G401.6 (cell line): Measurements from ENCODE around the gene CDC45.

Source experiments
- FAIRE-seq: peaks from 2 replicates; lab custom pipeline; 2012; peaks lifted over from hg19 to GRCh38; lab: Jason Lieb, UNC

Gene CDC45

GRCh38 chr22:19516378-19517170, 36.9 kb downstream of the CDC45 start:
- no peak for FAIRE-seq

GRCh38 chr22:19517171-19517500, 37.4 kb downstream of the CDC45 start:
- no peak for FAIRE-seq

DNA sequence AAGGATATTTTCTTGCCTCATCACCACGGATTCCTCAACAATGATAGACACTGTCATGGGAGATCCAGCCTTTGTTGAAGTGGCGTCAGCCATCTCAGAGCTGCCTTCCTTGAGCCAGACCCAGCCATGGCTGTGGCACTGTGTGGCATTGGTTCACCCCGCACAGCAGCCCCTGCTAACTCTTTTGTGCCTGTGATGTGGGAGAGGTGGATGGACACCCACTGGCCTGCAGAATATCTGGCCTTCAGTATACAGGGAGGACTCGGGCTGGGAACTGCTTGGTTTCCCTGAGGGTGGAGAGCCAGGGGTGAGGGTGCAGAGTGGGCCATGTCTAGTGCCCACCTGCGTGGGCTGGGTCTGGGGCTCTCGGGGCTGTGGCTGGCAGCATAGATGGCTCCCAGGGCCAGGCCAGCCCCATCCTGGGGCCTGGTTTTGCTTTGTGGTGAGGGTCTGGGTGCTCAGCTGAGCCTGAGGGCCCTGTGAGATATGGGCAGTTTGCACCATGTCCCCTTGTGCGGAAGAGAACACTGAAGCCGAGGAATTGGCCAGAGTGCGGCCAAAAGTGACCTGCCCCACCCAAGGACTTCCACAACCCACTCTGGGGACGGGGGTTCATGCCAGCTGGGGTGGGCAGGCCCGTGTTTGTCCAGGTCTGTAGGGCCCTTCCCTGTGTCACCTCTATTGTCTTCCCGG, 38.3 kb downstream of the CDC45 start:
- FAIRE-seq = no peak

DNA sequence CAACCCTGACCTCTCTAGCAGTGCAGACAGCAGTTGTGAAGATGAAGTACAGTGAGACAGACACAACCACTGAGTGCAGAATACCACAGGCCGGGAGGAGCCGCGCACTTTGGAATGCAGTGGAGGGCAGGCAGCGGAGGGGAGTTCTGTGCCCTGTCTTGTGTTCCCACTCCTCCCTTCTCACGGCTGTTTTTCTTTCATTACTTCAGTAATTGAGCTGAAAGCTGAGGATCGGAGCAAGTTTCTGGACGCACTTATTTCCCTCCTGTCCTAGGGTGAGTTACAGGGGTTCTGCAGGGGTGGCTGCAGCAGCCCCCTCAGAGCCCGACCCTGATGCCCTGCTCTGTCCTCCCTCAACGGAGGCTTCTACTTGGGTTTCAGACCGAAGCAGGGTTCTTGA, 38.9 kb downstream of the CDC45 start:
- no peak for FAIRE-seq

- no peak for FAIRE-seq
These were observed 39.6 kb downstream of the CDC45 start for GRCh38 chr22:19519041-19519926.

DNA sequence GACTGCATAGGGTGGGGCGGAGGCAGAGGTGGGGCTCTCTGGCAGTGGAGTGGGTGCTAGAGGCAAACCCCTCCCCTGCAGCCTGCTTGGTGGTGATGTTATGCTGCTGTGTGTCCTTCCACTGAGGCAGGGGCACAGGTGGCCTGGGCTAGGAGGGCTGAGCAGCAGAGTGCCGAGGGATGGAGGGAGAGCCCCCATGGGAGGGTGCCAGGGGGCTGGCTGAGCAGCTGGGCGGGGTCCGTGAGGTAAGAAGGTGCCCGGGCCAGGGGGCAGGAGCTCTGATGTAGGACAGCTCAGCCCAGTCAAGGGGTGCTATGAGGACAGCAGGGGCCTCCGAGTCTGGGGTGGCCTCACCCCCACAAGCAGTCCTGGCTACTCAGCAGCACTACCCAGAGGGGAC, 40.3 kb downstream of the CDC45 start:
- no peak for FAIRE-seq

GRCh38 chr22:19520566-19521305, 41.0 kb downstream of the CDC45 start:
- FAIRE-seq = no peak

DNA sequence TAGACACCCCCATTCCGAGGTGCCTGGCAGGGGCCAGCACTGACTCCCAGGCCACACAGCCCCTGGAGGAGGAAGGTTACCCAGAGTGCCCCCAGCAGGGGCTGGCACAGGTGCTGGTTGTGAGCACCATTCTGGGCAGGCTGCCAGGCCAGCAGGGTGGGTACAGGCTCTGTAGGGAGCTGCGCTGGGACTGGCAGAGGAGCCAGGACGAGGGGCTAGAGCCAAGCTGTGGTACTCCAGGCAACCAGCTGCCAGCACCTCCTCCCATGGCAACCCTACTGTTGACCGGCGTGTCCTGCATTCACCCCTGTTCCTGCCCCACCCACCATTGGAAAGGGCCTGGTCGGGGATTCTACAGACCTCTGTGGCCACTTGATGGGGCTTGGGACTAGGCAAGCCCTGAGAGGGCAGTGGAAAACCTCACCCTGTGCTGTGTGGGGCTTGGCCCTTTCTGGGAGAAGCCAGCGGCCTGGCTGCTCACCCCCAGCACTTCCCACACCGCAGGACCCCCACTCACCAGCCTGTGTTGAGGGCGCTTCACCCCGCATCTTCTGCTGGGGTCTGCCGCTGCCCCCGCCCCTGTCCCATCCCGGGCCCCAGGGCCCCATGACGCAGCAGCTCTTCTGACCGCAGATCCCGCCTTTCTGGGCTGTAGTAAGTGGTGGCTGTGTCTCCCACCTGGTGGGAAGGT, 42.6 kb downstream of the CDC45 start:
- FAIRE-seq = no peak

GRCh38 chr22:19522881-19523239, 43.1 kb downstream of the CDC45 start:
- no peak for FAIRE-seq

- FAIRE-seq = no peak
These were observed 43.8 kb downstream of the CDC45 start for GRCh38 chr22:19523240-19524169.

- FAIRE-seq = no peak
These were observed 44.7 kb downstream of the CDC45 start, which contains the start of gene CLDN5 for GRCh38 chr22:19524170-19525115. TSS of gene CLDN5 (minus strand) at chr22:19524410. CDS start at chr22:19524255, 155 bp downstream.

DNA sequence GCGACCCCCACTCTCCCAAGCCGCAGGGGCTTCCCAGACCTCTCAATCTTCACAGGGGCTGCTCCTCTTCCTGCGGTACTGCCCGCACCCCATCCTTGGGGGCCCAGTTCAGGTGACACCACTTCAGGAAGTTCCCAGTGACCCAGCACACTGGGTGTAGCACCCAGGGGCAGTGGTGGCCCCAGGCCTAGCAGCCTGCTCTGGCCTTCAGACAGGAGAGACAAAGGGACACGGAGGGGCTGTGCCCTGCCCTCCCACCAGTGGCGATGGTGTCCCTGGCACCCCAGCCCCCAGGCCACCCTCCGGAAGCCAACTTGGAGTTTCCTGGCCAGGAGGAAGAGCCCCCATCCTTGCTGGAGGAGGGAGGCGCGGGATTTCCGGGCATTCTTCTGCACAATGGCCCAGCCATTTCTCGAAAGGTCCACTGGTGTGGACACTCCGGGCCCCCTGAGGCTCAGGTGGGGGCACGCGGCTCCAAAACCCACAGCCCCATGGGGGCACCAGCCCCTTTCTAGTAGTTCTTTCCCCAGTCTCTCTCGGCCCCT, 45.5 kb downstream of the CDC45 start:
- FAIRE-seq = no peak

DNA sequence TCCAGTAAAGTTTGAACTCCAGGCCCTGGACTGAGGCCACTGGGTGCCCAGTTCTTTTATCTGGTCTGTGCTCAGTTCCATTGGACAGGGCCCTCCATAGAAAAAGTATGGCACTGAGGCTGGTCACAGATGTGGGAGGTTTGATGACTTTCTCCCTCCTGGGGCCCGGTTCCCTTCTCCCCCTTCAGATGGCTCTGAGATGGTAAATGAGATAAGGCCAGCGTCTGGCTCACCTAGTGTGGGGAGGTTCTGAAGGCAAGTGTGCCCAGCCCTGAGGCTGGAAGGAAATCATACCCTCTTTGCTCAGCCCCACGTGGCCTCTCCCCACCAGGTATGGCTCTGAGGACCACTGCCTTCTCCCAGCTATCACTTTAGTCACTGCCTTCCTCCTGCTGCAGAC, 45.9 kb downstream of the CDC45 start:
- no peak for FAIRE-seq

GRCh38 chr22:19526076-19526701, 46.5 kb downstream of the CDC45 start:
- no peak for FAIRE-seq

DNA sequence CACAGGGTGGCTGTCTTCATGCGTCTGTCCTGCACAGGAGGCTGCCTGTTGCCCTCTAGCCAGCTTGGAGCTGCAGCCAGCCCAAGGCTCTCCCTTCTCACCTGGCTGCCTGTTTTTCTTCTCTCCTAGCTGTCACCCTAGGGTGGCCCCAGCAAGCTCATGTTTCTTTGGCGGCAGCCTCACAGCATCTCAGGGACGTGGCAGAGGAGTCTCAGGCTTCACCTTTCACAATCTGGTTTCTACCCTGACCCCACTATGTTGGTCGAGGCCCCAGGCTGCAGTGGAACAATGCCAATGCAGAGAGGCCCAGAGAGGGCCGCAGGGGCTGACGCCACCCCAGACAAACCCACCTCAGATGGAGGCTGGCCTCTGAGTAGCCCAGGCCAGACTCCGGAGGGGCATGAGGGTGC, 47.0 kb downstream of the CDC45 start:
- no peak for FAIRE-seq

DNA sequence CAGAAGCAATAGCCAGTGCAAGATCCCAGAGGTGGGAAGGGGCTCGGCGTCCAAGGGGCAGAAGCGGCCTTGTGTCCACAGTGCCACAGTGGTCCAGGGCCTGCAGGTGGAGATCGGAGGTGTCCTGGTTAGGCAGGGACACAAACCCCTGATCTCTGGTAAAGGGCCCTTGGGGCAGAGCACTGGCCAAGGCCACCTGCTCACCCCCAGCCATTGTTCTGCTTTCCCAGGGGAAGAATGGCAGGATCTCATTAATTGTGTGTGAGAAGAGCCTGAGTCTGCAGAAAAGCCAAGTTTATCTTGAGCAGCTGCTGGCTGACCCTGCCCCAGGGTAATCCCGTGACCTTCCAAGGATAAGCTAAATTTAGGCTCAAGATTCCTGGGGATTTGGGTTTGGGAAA, 47.6 kb downstream of the CDC45 start:
- FAIRE-seq = no peak

- FAIRE-seq = no peak
These were observed 48.2 kb downstream of the CDC45 start for GRCh38 chr22:19527861-19528417.

DNA sequence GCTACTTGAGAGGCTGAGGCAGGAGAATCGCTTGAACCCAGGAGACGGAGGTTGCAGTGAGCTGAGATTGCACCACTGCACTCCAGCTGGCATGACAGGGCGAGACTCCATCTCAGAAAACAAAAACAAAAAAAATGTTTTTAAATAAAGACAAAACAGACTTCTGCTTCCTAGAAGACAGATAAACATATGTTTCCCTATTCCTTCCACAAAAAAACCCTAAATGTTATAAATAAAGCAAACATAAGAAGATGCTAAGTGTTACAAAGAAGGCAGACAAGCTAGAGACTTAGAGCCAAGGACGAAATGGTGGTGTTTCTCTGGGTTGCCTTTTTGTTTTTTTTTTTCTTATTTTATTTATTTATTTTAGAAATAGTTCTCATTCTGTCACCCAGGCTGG, 50.1 kb downstream of the CDC45 start:
- no peak for FAIRE-seq
